ENCODE results near the gene THAP4. TPM values are rescaled to one million over a fixed set of nuclear protein-coding genes. Genes with fewer than 3 reads are reported as not detected.
A peak's percentile ranks its signal among the peaks of the same experiment; 100 is the strongest.

THAP4 gene
- 100 to 1,000 TPM in 1 of 4 donors, 10 to 100 TPM in 3; 35.4 to 101 (median 71.5) TPM for polyA plus RNA-seq
- long read RNA-seq, donor 1 = 0 reads
- long read RNA-seq, donor 2, partial matches to known transcripts = 0 of 2 reads
- long read RNA-seq, donor 2, other reads (novel, unspliced or antisense) = 0 of 2 reads
- long read RNA-seq, donor 3, transcript THAP4-202 (5 exons, 785 nt) = major isoform, 6 of 17 reads
- long read RNA-seq, donor 3, partial matches to known transcripts = 7 of 17 reads
- long read RNA-seq, donor 3, other reads (novel, unspliced or antisense) = 0 of 17 reads
- long read RNA-seq, donor 4 = 0 reads
- long read RNA-seq, donor 5, partial matches to known transcripts = 0 of 2 reads
- long read RNA-seq, donor 5, other reads (novel, unspliced or antisense) = 0 of 2 reads
- long read RNA-seq, donor 6, partial matches to known transcripts = 0 of 6 reads
- long read RNA-seq, donor 6, other reads (novel, unspliced or antisense) = 0 of 6 reads
- long read RNA-seq, donor 7 = 0 reads
- long read RNA-seq, donor 8, partial matches to known transcripts = 0 of 1 reads
- long read RNA-seq, donor 8, other reads (novel, unspliced or antisense) = 0 of 1 reads
- long read RNA-seq, donor 9, partial matches to known transcripts = 0 of 1 reads
- long read RNA-seq, donor 9, other reads (novel, unspliced or antisense) = 0 of 1 reads
- long read RNA-seq, donor 10, partial matches to known transcripts = 6 of 21 reads
- long read RNA-seq, donor 10, other reads (novel, unspliced or antisense) = 8 of 21 reads

GRCh38 chr2:241637018-241637794 lies at the start of gene THAP4, which contains the start of gene ATG4B:
Gene THAP4, minus strand, starts transcription at chr2:241637158. Its CDS starts 141 bp downstream, at chr2:241637017.
Gene ATG4B, plus strand, starts transcription at chr2:241637693. Its CDS starts 22 bp downstream, at chr2:241637715.
- peak within 1 kb of the TSS; percentile 74 to 94 (median 93) for H3K4me3 ChIP-seq (ENCODE audit: low read depth in 1 of 3, low read length in 3 of 3)
- 0% methylated on average over 54 to 123 of the region's 123 CpGs for WGBS, 3 donors
- FAIRE-seq = no peak
- H3K4me1 ChIP-seq (ENCODE audit: control insufficient read depth in 3 of 3, insufficient read depth in 2 of 3, low read depth in 1 of 3, low read length in 2 of 3) = peaks cover 6 to 8% (median 7%) of the 10 kb centered on the region in 3 donors
- peak within 1 kb of the TSS; percentile 95 to 99 (median 96) for H3K27ac ChIP-seq (ENCODE audit: low read depth in 1 of 3, low read length in 2 of 3)
- H3K36me3 ChIP-seq (ENCODE audit: control insufficient read depth in 3 of 3, insufficient read depth in 2 of 3, low read depth in 1 of 3, low read length in 3 of 3) = peaks cover 7 to 34% (median 10%) of the 10 kb centered on the region in 3 donors
- H3K9me3 ChIP-seq (ENCODE audit: control insufficient read depth in 2 of 2, insufficient read depth in 1 of 2, low read depth in 1 of 2, low read length in 1 of 2) = peaks cover 0 to 6% of the 10 kb centered on the region in 2 donors
- H3K27me3 ChIP-seq (ENCODE audit: control insufficient read depth in 3 of 3, insufficient read depth in 3 of 3, low read length in 3 of 3) = no peaks in the 10 kb centered on the region
- peak; percentile 82 to 95 for DNase-seq

GRCh38 chr2:241686324-241686649 lies 49.3 kb upstream of the THAP4 start:
- H3K27ac ChIP-seq (ENCODE audit: low read depth in 1 of 3, low read length in 2 of 3) = peak overlapping the region; percentile 2 to 45 (median 36)
- H3K27me3 ChIP-seq (ENCODE audit: control insufficient read depth in 3 of 3, insufficient read depth in 3 of 3, low read length in 3 of 3) = no peaks in the 10 kb centered on the region
- H3K4me3 ChIP-seq (ENCODE audit: low read depth in 1 of 3, low read length in 3 of 3) = peak overlapping the region; percentile 54 to 94 (median 77)
- no peaks in the 10 kb centered on the region for H3K9me3 ChIP-seq (ENCODE audit: control insufficient read depth in 2 of 2, insufficient read depth in 1 of 2, low read depth in 1 of 2, low read length in 1 of 2)
- FAIRE-seq (no peak), DNase-seq (no peak)
- peaks cover 0 to 45% (median 0%) of the 10 kb centered on the region in 3 donors for H3K36me3 ChIP-seq (ENCODE audit: control insufficient read depth in 3 of 3, insufficient read depth in 2 of 3, low read depth in 1 of 3, low read length in 3 of 3)
- WGBS, 3 donors = 0 to 1% (median 0%) methylated on average over 29 to 37 of the region's 37 CpGs
- H3K4me1 ChIP-seq (ENCODE audit: control insufficient read depth in 3 of 3, insufficient read depth in 2 of 3, low read depth in 1 of 3, low read length in 2 of 3) = peaks cover 0 to 3% (median 0%) of the 10 kb centered on the region in 3 donors

DNA sequence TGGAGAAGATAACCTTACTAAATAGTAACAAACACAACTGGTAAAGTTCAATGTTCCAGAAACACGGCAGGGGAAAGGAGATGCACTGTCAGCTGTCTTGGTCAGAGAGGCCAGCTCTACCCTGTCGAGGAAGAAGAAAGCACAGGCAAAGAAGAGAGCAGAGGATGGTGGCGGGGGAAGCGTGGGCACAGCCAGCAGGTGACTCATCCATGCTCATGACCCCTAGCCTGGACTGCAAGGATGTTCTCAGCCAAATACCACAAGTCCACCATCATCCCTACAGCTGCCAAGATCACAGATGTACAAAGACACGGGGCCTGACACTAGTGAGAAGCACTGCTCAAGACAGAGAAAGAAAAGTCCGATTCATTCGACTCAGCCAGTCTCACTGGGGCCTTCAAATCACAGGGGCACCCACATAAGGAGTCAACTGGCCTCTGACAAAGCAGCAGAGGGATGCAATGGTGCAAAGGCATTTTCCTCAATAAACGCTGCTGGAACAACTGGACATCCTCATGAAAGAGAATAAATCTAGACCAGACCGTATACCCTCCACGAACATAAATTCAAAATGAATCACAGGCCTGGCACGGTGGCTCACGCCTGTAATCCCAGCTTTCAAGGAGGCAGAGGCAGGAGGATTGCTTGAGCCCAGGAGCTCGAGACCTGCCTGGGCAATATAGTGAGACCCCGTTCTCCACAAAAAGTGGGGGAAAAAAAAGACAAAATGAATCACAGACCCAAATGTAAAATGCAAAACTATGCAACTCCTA lies 44.1 kb upstream of the THAP4 start:
- Histone ChIP-seq H3K27ac (ENCODE audit: low read depth in 1 of 3, low read length in 2 of 3) (no peak overlapping the region), H3K27me3 (ENCODE audit: control insufficient read depth in 3 of 3, insufficient read depth in 3 of 3, low read length in 3 of 3) (no peaks in the 10 kb centered on the region), H3K4me1 (ENCODE audit: control insufficient read depth in 3 of 3, insufficient read depth in 2 of 3, low read depth in 1 of 3, low read length in 2 of 3) (no peaks in the 10 kb centered on the region), H3K4me3 (ENCODE audit: low read depth in 1 of 3, low read length in 3 of 3) (no peak overlapping the region), H3K9me3 (ENCODE audit: control insufficient read depth in 2 of 2, insufficient read depth in 1 of 2, low read depth in 1 of 2, low read length in 1 of 2) (no peaks in the 10 kb centered on the region), H3K36me3 (ENCODE audit: control insufficient read depth in 3 of 3, insufficient read depth in 2 of 3, low read depth in 1 of 3, low read length in 3 of 3) (peaks cover 0 to 71% (median 0%) of the 10 kb centered on the region in 3 donors)
- WGBS, 3 donors = 90 to 93% (median 90%) methylated on average over 14 of the region's 14 CpGs
- DNase-seq = no peak
- no peak for FAIRE-seq

GRCh38 chr2:241680044-241680443 lies 43.1 kb upstream of the THAP4 start:
- WGBS, 3 donors = 91 to 94% (median 92%) methylated on average over 12 of the region's 12 CpGs
- H3K27ac ChIP-seq (ENCODE audit: low read depth in 1 of 3, low read length in 2 of 3) = no peak overlapping the region

DNA sequence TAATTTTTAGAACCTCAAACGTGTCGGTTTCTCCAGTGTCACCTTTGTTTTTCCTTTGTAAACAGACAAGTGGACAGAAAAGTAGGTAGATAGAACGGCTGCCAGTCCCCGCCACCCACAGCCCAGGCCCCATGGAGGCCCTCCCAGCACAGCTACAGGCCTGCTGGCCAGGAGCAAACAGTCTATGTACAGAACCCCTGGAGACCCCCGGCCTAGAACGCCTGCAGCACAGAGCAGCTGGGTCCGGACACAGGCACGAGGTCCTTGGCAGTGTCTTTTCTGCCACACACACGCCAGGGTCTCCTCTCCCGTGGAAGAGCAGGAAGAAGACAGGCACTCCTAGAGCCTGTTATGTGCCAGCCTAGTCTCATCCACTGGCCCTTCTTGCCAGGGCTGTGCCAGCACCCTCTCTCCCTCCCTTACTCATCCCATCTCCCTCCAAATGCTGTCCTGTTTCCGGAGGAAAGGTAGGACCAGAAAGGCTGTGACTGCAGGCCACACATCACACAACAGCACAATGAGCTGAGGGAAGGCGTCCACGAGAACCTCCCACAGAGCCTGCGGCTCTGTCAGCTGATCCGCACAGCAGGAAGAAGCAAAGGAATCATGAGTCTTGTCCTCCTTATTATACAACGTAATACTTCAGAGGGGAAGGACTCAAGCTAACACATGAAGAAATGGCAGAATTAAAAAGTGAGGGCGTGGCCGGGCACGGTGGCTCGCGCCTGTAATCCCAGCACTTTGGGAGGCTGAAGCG lies 42.0 kb upstream of the THAP4 start:
- no peaks in the 10 kb centered on the region for H3K9me3 ChIP-seq (ENCODE audit: control insufficient read depth in 2 of 2, insufficient read depth in 1 of 2, low read depth in 1 of 2, low read length in 1 of 2)
- H3K4me1 ChIP-seq (ENCODE audit: control insufficient read depth in 3 of 3, insufficient read depth in 2 of 3, low read depth in 1 of 3, low read length in 2 of 3) = no peaks in the 10 kb centered on the region
- H3K4me3 ChIP-seq (ENCODE audit: low read depth in 1 of 3, low read length in 3 of 3) = no peak overlapping the region
- H3K27me3 ChIP-seq (ENCODE audit: control insufficient read depth in 3 of 3, insufficient read depth in 3 of 3, low read length in 3 of 3) = no peaks in the 10 kb centered on the region
- DNase-seq (no peak), FAIRE-seq (no peak)
- peaks cover 0 to 83% (median 0%) of the 10 kb centered on the region in 3 donors for H3K36me3 ChIP-seq (ENCODE audit: control insufficient read depth in 3 of 3, insufficient read depth in 2 of 3, low read depth in 1 of 3, low read length in 3 of 3)
- 90 to 95% (median 95%) methylated on average over 22 of the region's 22 CpGs for WGBS, 3 donors
- no peak overlapping the region for H3K27ac ChIP-seq (ENCODE audit: low read depth in 1 of 3, low read length in 2 of 3)

More at GRCh38 chr2:241680044-241680443, 43.1 kb upstream of the THAP4 start:
- FAIRE-seq (no peak), DNase-seq (no peak)
- Histone ChIP-seq H3K4me3 (ENCODE audit: low read depth in 1 of 3, low read length in 3 of 3) (no peak overlapping the region), H3K36me3 (ENCODE audit: control insufficient read depth in 3 of 3, insufficient read depth in 2 of 3, low read depth in 1 of 3, low read length in 3 of 3) (peaks cover 0 to 75% (median 0%) of the 10 kb centered on the region in 3 donors), H3K27me3 (ENCODE audit: control insufficient read depth in 3 of 3, insufficient read depth in 3 of 3, low read length in 3 of 3) (no peaks in the 10 kb centered on the region), H3K4me1 (ENCODE audit: control insufficient read depth in 3 of 3, insufficient read depth in 2 of 3, low read depth in 1 of 3, low read length in 2 of 3) (no peaks in the 10 kb centered on the region), H3K9me3 (ENCODE audit: control insufficient read depth in 2 of 2, insufficient read depth in 1 of 2, low read depth in 1 of 2, low read length in 1 of 2) (no peaks in the 10 kb centered on the region)

DNA sequence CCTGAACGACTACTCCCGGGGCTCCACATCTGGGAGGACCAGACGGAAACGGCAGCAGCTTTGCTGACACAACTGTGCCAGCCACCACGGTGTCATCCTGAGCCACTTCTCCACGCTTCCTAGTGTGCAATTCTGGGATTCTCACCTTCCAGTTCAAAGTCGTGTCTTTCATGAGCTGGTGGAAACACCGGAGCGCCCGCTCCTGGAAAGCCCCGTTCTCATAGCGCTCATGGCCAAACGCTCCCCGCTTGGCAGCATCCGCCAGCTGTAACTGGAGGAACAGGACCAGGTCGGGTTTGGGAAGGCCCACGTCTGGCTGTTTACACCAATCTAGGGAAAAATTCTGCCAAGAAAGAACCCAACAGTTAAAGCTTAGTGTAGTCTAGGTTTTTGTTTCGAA lies 41.3 kb upstream of the THAP4 start:
- DNase-seq (no peak), FAIRE-seq (no peak)
- H3K27ac ChIP-seq (ENCODE audit: low read depth in 1 of 3, low read length in 2 of 3) = no peak overlapping the region
- H3K9me3 ChIP-seq (ENCODE audit: control insufficient read depth in 2 of 2, insufficient read depth in 1 of 2, low read depth in 1 of 2, low read length in 1 of 2) = no peaks in the 10 kb centered on the region
- H3K27me3 ChIP-seq (ENCODE audit: control insufficient read depth in 3 of 3, insufficient read depth in 3 of 3, low read length in 3 of 3) = no peaks in the 10 kb centered on the region
- H3K4me3 ChIP-seq (ENCODE audit: low read depth in 1 of 3, low read length in 3 of 3) = no peak overlapping the region
- peaks cover 0 to 84% (median 0%) of the 10 kb centered on the region in 3 donors for H3K36me3 ChIP-seq (ENCODE audit: control insufficient read depth in 3 of 3, insufficient read depth in 2 of 3, low read depth in 1 of 3, low read length in 3 of 3)
- 93 to 94% (median 94%) methylated on average over 18 of the region's 18 CpGs for WGBS, 3 donors
- no peaks in the 10 kb centered on the region for H3K4me1 ChIP-seq (ENCODE audit: control insufficient read depth in 3 of 3, insufficient read depth in 2 of 3, low read depth in 1 of 3, low read length in 2 of 3)

GRCh38 chr2:241677392-241677791 lies 40.4 kb upstream of the THAP4 start:
- no peak for FAIRE-seq
- WGBS, 3 donors = 94 to 95% (median 95%) methylated on average over 24 of the region's 24 CpGs

More at GRCh38 chr2:241677392-241677791, 40.4 kb upstream of the THAP4 start:
- no peaks in the 10 kb centered on the region for H3K27me3 ChIP-seq (ENCODE audit: control insufficient read depth in 3 of 3, insufficient read depth in 3 of 3, low read length in 3 of 3)
- no peak for DNase-seq
- H3K4me3 ChIP-seq (ENCODE audit: low read depth in 1 of 3, low read length in 3 of 3) = no peak overlapping the region
- no peaks in the 10 kb centered on the region for H3K9me3 ChIP-seq (ENCODE audit: control insufficient read depth in 2 of 2, insufficient read depth in 1 of 2, low read depth in 1 of 2, low read length in 1 of 2)
- H3K36me3 ChIP-seq (ENCODE audit: control insufficient read depth in 3 of 3, insufficient read depth in 2 of 3, low read depth in 1 of 3, low read length in 3 of 3) = peaks cover 0 to 89% (median 2%) of the 10 kb centered on the region in 3 donors
- H3K27ac ChIP-seq (ENCODE audit: low read depth in 1 of 3, low read length in 2 of 3) = no peak overlapping the region
- H3K4me1 ChIP-seq (ENCODE audit: control insufficient read depth in 3 of 3, insufficient read depth in 2 of 3, low read depth in 1 of 3, low read length in 2 of 3) = no peaks in the 10 kb centered on the region
